Endothelial cell of umbilical vein (primary cell): ENCODE results near the gene PRDM16. TPM values are rescaled to one million over a fixed set of nuclear protein-coding genes. Genes with fewer than 3 reads are reported as not detected.

ENCODE experiments used
- BruUV-seq: library from RNA; stranded (reverse); fragments of 400-500 nt; replicated peaks from 2 replicates; lab custom pipeline; 2021; lab: Mats Ljungman, UMichigan
- CTCF ChIA-PET: fragments of 300-600, 350-600 bp; sonication (Branson Sonifier 250); formaldehyde crosslinking; loops from one replicate; lab custom pipeline; 2021; ENCODE audit warnings: antibody characterized with exemption, inconsistent platforms; lab: Charles Lee
- POLR2A ChIA-PET: fragments of 300-600, 350-600 bp; sonication (Branson Sonifier 250); formaldehyde crosslinking; loops from one replicate; lab custom pipeline; 2021; ENCODE audit warnings: antibody characterized with exemption, inconsistent platforms; lab: Charles Lee
- DNase-seq: peaks from one replicate; pipeline ENCODE4 v3.0.0-alpha.2; 2011; ENCODE audit warnings: low read depth, low spot score
- FAIRE-seq: peaks from 2 replicates; lab custom pipeline; 2011; peaks lifted over from hg19 to GRCh38; lab: Jason Lieb, UNC
- H2AFZ ChIP-seq: 2 replicates; pipeline ENCODE4 v1.6.0; 2012; ENCODE audit warnings: low read depth, low read length, control low read depth, inconsistent platforms
- H3K27ac ChIP-seq: 2 replicates; pipeline ENCODE4 v1.5.1; 2011; ENCODE audit warnings: low read depth, mild to moderate bottlenecking, control low read depth, low read length, moderate library complexity; ENCODE audit not compliant: insufficient read depth
- H3K27me3 ChIP-seq, 2 experiments: 2 replicates each; pipeline versions ENCODE4 v1.6.0 to v1.6.1; 2011; ENCODE audit warnings: low read length in 2 of 2, mixed read lengths in 1 of 2; ENCODE audit not compliant: control insufficient read depth in 2 of 2, insufficient read depth in 2 of 2
- H3K36me3 ChIP-seq, 2 experiments: 2 replicates in 1 of 2; 3 replicates in 1 of 2; pipeline ENCODE4 v1.5.1; 2011; ENCODE audit warnings: low read length in 2 of 2, mild to moderate bottlenecking in 1 of 2, moderate library complexity in 1 of 2; ENCODE audit not compliant: control insufficient read depth in 2 of 2, insufficient read depth in 2 of 2; ENCODE audit errors: extremely low read depth in 1 of 2
- H3K4me1 ChIP-seq: 3 replicates; pipeline ENCODE4 v1.5.1; 2011; ENCODE audit warnings: mild to moderate bottlenecking, low read length; ENCODE audit not compliant: control insufficient read depth, insufficient read depth; ENCODE audit errors: extremely low read depth
- H3K4me2 ChIP-seq: 2 replicates; pipeline ENCODE4 v1.6.1; 2011; ENCODE audit warnings: low read length, control low read depth, mixed read lengths; ENCODE audit not compliant: insufficient read depth
- H3K4me3 ChIP-seq, 3 experiments: fragments of 200-600 bp in 1 of 3; sonication (generic), shearing (Covaris generic) in 1 of 3; replicated peaks in 1 of 3; 2 replicates each; pipeline ENCODE4 v1.5.1; 2011 to 2016; ENCODE audit warnings: control low read depth in 3 of 3, low read length in 3 of 3, mild to moderate bottlenecking in 2 of 3, inconsistent platforms in 1 of 3, low read depth in 1 of 3, moderate library complexity in 1 of 3; ENCODE audit not compliant: insufficient read depth in 1 of 3
- H3K79me2 ChIP-seq: 2 replicates; pipeline ENCODE4 v1.6.0; 2012; ENCODE audit warnings: low read length, inconsistent platforms; ENCODE audit not compliant: control insufficient read depth, insufficient read depth
- H3K9ac ChIP-seq: replicated peaks from 2 replicates; pipeline ENCODE3; 2011; ENCODE audit warnings: low read length, control low read depth; ENCODE audit not compliant: insufficient read depth; ENCODE audit errors: extremely low read depth
- H3K9me1 ChIP-seq: replicated peaks from 3 replicates; pipeline ENCODE4 v1.6.0; 2011; ENCODE audit warnings: mild to moderate bottlenecking, low read length; ENCODE audit not compliant: control insufficient read depth, insufficient read depth; ENCODE audit errors: extremely low read depth
- H3K9me3 ChIP-seq: replicated peaks from 2 replicates; pipeline ENCODE4 v1.5.1; 2012; ENCODE audit warnings: low read length, inconsistent platforms; ENCODE audit not compliant: control insufficient read depth, insufficient read depth
- H4K20me1 ChIP-seq: replicated peaks from 2 replicates; pipeline ENCODE3; 2011; ENCODE audit warnings: mild to moderate bottlenecking, low read length; ENCODE audit not compliant: control insufficient read depth, insufficient read depth; ENCODE audit errors: extremely low read depth
- CTCF ChIP-seq, 2 donors: IDR thresholded peaks; 1 replicate in 1 of 2; 2 replicates in 1 of 2; pipeline ENCODE4 v1.5.1; 2011; ENCODE audit warnings: low read length in 2 of 2, mild to moderate bottlenecking in 2 of 2, moderate library complexity in 2 of 2, control low read depth in 1 of 2, inconsistent platforms in 1 of 2, low read depth in 1 of 2; ENCODE audit not compliant: insufficient read depth in 1 of 2; ENCODE audit errors: extremely low read depth in 1 of 2
- EZH2 ChIP-seq: IDR thresholded peaks from 2 replicates; pipeline ENCODE4 v1.6.1; 2012; ENCODE audit warnings: borderline replicate concordance, low read depth, mild to moderate bottlenecking, moderate library complexity, low read length, inconsistent platforms; ENCODE audit not compliant: severe bottlenecking
- FOS ChIP-seq: IDR thresholded peaks from 2 replicates; pipeline ENCODE4 v1.6.1; 2011; ENCODE audit warnings: mild to moderate bottlenecking, low read length, moderate library complexity, borderline replicate concordance; ENCODE audit not compliant: insufficient read depth
- GATA2 ChIP-seq: IDR thresholded peaks from 2 replicates; pipeline ENCODE4 v1.7.0; 2011; ENCODE audit warnings: low read depth, mild to moderate bottlenecking, moderate library complexity, mixed read lengths, low read length; ENCODE audit not compliant: insufficient read length, insufficient read depth
- JUN ChIP-seq: IDR thresholded peaks from 2 replicates; pipeline ENCODE4 v1.6.1; 2011; ENCODE audit warnings: borderline replicate concordance, low read depth; ENCODE audit not compliant: insufficient read length, insufficient read depth
- MAX ChIP-seq: IDR thresholded peaks from 2 replicates; pipeline ENCODE4 v1.6.1; 2011; ENCODE audit not compliant: insufficient read depth, insufficient read length
- MYC ChIP-seq: IDR thresholded peaks from one replicate; pipeline ENCODE4 v1.6.1; 2011; ENCODE audit warnings: mild to moderate bottlenecking, low read depth, low read length
- POLR2A ChIP-seq: IDR thresholded peaks from 2 replicates; pipeline ENCODE4 v1.6.1; 2012; ENCODE audit warnings: low read depth, mild to moderate bottlenecking, control low read depth, low read length
- POLR2AphosphoS5 ChIP-seq: IDR thresholded peaks from 2 replicates; pipeline ENCODE4 v1.6.1; 2012; ENCODE audit warnings: low read depth, mild to moderate bottlenecking, control low read depth, low read length, moderate library complexity; ENCODE audit not compliant: insufficient read depth
- dilution Hi-C: fragments of 300-500 bp; cut with MboI; formaldehyde crosslinking; loops from one replicate; pipeline ENCODE4 v1.15.0; 2019; ENCODE audit warnings: low sequenced_read_pairs; ENCODE audit not compliant: extremely low pct_ligation_motif_present
- intact Hi-C: fragments of 100-400 bp; cut with micrococcal nuclease; formaldehyde crosslinking; loops from one replicate; pipeline ENCODE4 v1.10.0; 2022
- polyA plus RNA-seq, 4 experiments: library from polyadenylated mRNA; depleted of rRNA in 3 of 4; stranded (reverse) in 3 of 4; unstranded in 1 of 4; fragments of >200 nt; gene quantifications; 2 replicates each; pipeline versions ENCODE4 v1.2.1 to v1.2.3, GENCODE V29; 2011 to 2012; ENCODE audit warnings: missing spikeins in 1 of 4
- total RNA-seq: library from RNA; stranded (reverse); gene quantifications from 2 replicates; pipeline ENCODE4 v1.2.3, GENCODE V29; 2021

Gene PRDM16
- total and polyA plus RNA-seq, 2 donors (not counting 3 experiments of a cell fraction or from before 2014, with no cell fraction given): not detected

GRCh38 chr1:3387401-3387800, 318.4 kb downstream of the PRDM16 start:
- H3K4me3 ChIP-seq: no peak overlapping the region
- no peak overlapping the region for H2AFZ ChIP-seq
- H3K9me3 ChIP-seq: no peaks in the 10 kb centered on the region
- DNase-seq (no peak), FAIRE-seq (no peak)
- no peak for TF ChIP-seq EZH2
- no peak for TF ChIP-seq MAX
- no peak for TF ChIP-seq FOS
- TF ChIP-seq POLR2A: no peak
- no peak for TF ChIP-seq POLR2AphosphoS5
- TF ChIP-seq JUN: no peak
- TF ChIP-seq MYC: no peak
- no peak for TF ChIP-seq CTCF (IDR thresholded peaks at IDR 0.05; ENCODE audit: extremely low read depth in 1 of 2, insufficient read depth in 1 of 2, low read depth in 1 of 2, low read length in 2 of 2)
- no peak for TF ChIP-seq GATA2
- no peaks in the 10 kb centered on the region for H3K36me3 ChIP-seq
- H3K9ac ChIP-seq: no peak overlapping the region
- H3K79me2 ChIP-seq: no peaks in the 10 kb centered on the region
- no peaks in the 10 kb centered on the region for H3K4me1 ChIP-seq
- BruUV-seq: no TSS peak
- intact Hi-C loops (no loop called here), dilution Hi-C loops (no loop called here)
- ChIA-PET CTCF (no interaction called here), POLR2A (no interaction called here)
- H3K27me3 ChIP-seq: peaks cover 8 to 10% of the 10 kb centered on the region in 2 experiments
- H3K4me2 ChIP-seq: no peak overlapping the region
- H4K20me1 ChIP-seq: no peaks in the 10 kb centered on the region
- H3K9me1 ChIP-seq: no peaks in the 10 kb centered on the region
- no peak overlapping the region for H3K27ac ChIP-seq
